CD14-positive monocyte (primary cell): ENCODE measurements around the gene A4GALT. TPM values are rescaled to one million over a fixed set of nuclear protein-coding genes. Genes with fewer than 3 reads are reported as not detected.
A peak's percentile ranks its signal among the peaks of the same experiment; 100 is the strongest.

Source experiments
- DNase-seq, 3 donors: peaks; one replicate each; pipeline ENCODE4 v3.0.0-alpha.2; 2011 to 2022
- H2AFZ ChIP-seq: 2 replicates; pipeline ENCODE4 v1.6.0; 2012; ENCODE audit warnings: mild to moderate bottlenecking, low read depth, low read length, inconsistent platforms; ENCODE audit not compliant: insufficient read depth, poor library complexity, severe bottlenecking
- H3K27ac ChIP-seq, 2 donors: 1 replicate in 1 of 2; 2 replicates in 1 of 2; pipeline ENCODE4 v1.5.1; 2012 to 2013; ENCODE audit warnings: low read length in 2 of 2, control low read depth in 1 of 2, inconsistent platforms in 1 of 2, low read depth in 1 of 2, mild to moderate bottlenecking in 1 of 2
- H3K27me3 ChIP-seq, 2 donors: one replicate each; pipeline versions ENCODE4 v1.6.0 to v1.6.1; 2011 to 2013; ENCODE audit warnings: low read length in 2 of 2; ENCODE audit not compliant: control insufficient read depth in 2 of 2, insufficient read depth in 2 of 2
- H3K36me3 ChIP-seq, 2 donors: replicated peaks in 1 of 2; 1 replicate in 1 of 2; 2 replicates in 1 of 2; pipeline versions ENCODE4 v1.5.1 to v1.6.1; 2012 to 2013; ENCODE audit warnings: low read length in 2 of 2, control low read depth in 1 of 2, inconsistent platforms in 1 of 2, mild to moderate bottlenecking in 1 of 2; ENCODE audit not compliant: insufficient read depth in 2 of 2, control insufficient read depth in 1 of 2
- H3K4me1 ChIP-seq, 2 donors: 1 replicate in 1 of 2; 2 replicates in 1 of 2; pipeline versions ENCODE4 v1.5.1 to v1.6.1; 2012 to 2013; ENCODE audit warnings: low read length in 2 of 2, control low read depth in 1 of 2, inconsistent platforms in 1 of 2, mild to moderate bottlenecking in 1 of 2, moderate library complexity in 1 of 2; ENCODE audit not compliant: insufficient read depth in 2 of 2, control insufficient read depth in 1 of 2
- H3K4me2 ChIP-seq: replicated peaks from 2 replicates; pipeline ENCODE3; 2012; ENCODE audit warnings: low read length, moderate library complexity, mild to moderate bottlenecking; ENCODE audit not compliant: poor library complexity, severe bottlenecking; ENCODE audit errors: extremely low read depth
- H3K4me3 ChIP-seq, 3 experiments: fragments of 200-600 bp in 1 of 3; sonication (generic) in 1 of 3; replicated peaks in 1 of 3; 1 replicate in 2 of 3; 2 replicates in 1 of 3; pipeline ENCODE4 v1.5.1; 2011 to 2013; ENCODE audit warnings: low read length in 3 of 3, mild to moderate bottlenecking in 3 of 3, control low read depth in 2 of 3, low read depth in 2 of 3, inconsistent platforms in 1 of 3, moderate library complexity in 1 of 3
- H3K79me2 ChIP-seq: 2 replicates; pipeline ENCODE4 v1.6.0; 2012; ENCODE audit warnings: mild to moderate bottlenecking, control low read depth, inconsistent platforms, low read length, moderate library complexity; ENCODE audit not compliant: insufficient read depth
- H3K9ac ChIP-seq: 2 replicates; pipeline ENCODE4 v1.6.0; 2017; ENCODE audit warnings: low read length, mild to moderate bottlenecking; ENCODE audit not compliant: insufficient read depth, poor library complexity, severe bottlenecking
- H3K9me3 ChIP-seq, 2 donors: replicated peaks in 1 of 2; 1 replicate in 1 of 2; 2 replicates in 1 of 2; pipeline versions ENCODE4 v1.5.1 to v1.6.1; 2012 to 2013; ENCODE audit warnings: low read length in 2 of 2, control low read depth in 1 of 2; ENCODE audit not compliant: control insufficient read depth in 1 of 2, insufficient read depth in 1 of 2
- H4K20me1 ChIP-seq: 2 replicates; pipeline ENCODE4 v1.6.0; 2012; ENCODE audit warnings: mild to moderate bottlenecking, low read length, control low read depth, moderate library complexity; ENCODE audit not compliant: insufficient read depth
- H3K27ac Mint-ChIP-seq, 7 donors: one replicate each; pipeline ENCODE4 v1.8.0; 2020; ENCODE audit warnings: mild to moderate bottlenecking in 7 of 7, mixed read lengths in 7 of 7, moderate library complexity in 6 of 7, inconsistent platforms in 2 of 7
- H3K27me3 Mint-ChIP-seq, 3 donors: one replicate each; pipeline ENCODE4 v1.8.0; 2021 to 2022; ENCODE audit warnings: low read depth in 3 of 3, mild to moderate bottlenecking in 3 of 3, mixed read lengths in 3 of 3, moderate library complexity in 3 of 3, inconsistent platforms in 1 of 3
- H3K36me3 Mint-ChIP-seq, 2 donors: one replicate each; pipeline ENCODE4 v1.8.0; 2020; ENCODE audit warnings: mixed read lengths in 2 of 2, inconsistent platforms in 1 of 2, mild to moderate bottlenecking in 1 of 2
- H3K4me1 Mint-ChIP-seq: one replicate; pipeline ENCODE4 v1.8.0; 2020; ENCODE audit warnings: mild to moderate bottlenecking, mixed read lengths
- H3K4me3 Mint-ChIP-seq, 2 donors: one replicate each; pipeline ENCODE4 v1.8.0; 2020; ENCODE audit warnings: mild to moderate bottlenecking in 2 of 2, mixed read lengths in 2 of 2, moderate library complexity in 1 of 2
- H3K9me3 Mint-ChIP-seq, 7 donors: one replicate each; pipeline ENCODE4 v1.8.0; 2020 to 2022; ENCODE audit warnings: mixed read lengths in 7 of 7, mild to moderate bottlenecking in 6 of 7, moderate library complexity in 6 of 7, inconsistent platforms in 2 of 7
- WGBS: methylation state at CpG from one replicate; pipeline ENCODE4 v1.1.5; 2013; ENCODE audit warnings: missing lambda C conversion rate; ENCODE audit not compliant: insufficient coverage; 5-methylcytosine and 5-hydroxymethylcytosine counted together
- intact Hi-C, 2 donors: fragments of 100-400 bp; cut with micrococcal nuclease; formaldehyde crosslinking; loops; one replicate each; pipeline versions ENCODE4 v1.15.0 to v1.15.1; 2023
- polyA plus RNA-seq, 3 donors: library from polyadenylated mRNA; depleted of rRNA in 1 of 3; unstranded in 2 of 3; stranded (reverse) in 1 of 3; fragments of 300-500 nt in 2 of 3; fragments of >200 nt in 1 of 3; fragmentation: Illumina TruSeq in 2 of 3; gene quantifications; 1 replicate in 2 of 3; 2 replicates in 1 of 3; pipeline ENCODE4 v1.2.3, GENCODE V29; 2012 to 2021
- TF ChIP-seq, protein P1 (sequence below): fragments of 200-600 bp; IDR thresholded peaks from one replicate; pipeline ENCODE4 v1.8.0; 2022; ENCODE audit warnings: antibody characterized with exemption, mild to moderate bottlenecking

Gene A4GALT
- polyA plus RNA-seq, 3 donors: not detected

DNA sequence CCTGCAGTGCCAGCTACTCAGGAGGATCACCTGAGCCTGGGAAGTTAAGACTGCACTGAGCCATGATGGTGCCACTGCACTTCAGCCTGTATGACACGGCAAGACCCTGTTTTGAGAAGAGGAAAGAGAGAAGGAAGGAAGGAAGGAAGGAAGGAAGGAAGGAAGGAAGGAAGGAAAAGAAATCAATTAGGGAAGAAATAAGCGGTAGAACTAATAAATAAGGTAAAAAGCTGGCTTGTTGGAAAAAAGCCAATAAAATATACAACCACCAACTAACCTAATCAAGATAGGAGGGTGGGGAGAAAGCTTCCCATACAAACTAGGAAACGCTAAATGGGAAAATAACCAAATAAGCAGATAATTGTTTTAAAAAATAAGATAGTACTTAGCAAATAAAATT lies 12.3 kb downstream of the A4GALT start:
- H3K9ac ChIP-seq: no peak overlapping the region
- no peaks in the 10 kb centered on the region for H3K4me1 ChIP-seq
- Mint-ChIP-seq H3K4me1 (no peaks in the 10 kb centered on the region), H3K27ac (peak overlapping the region in 1 of 7 donors; percentile 78), H3K27me3 (peaks cover 3 to 9% (median 5%) of the 10 kb centered on the region in 3 donors), H3K36me3 (no peaks in the 10 kb centered on the region), H3K9me3 (peaks cover 0 to 23% (median 20%) of the 10 kb centered on the region in 7 donors), H3K4me3 (no peak overlapping the region)
- H3K79me2 ChIP-seq: no peaks in the 10 kb centered on the region
- no peak overlapping the region for H3K4me3 ChIP-seq
- no peaks in the 10 kb centered on the region for H4K20me1 ChIP-seq
- peaks cover 0 to 4% of the 10 kb centered on the region in 2 donors for H3K27me3 ChIP-seq
- intact Hi-C loops: no loop called here
- H3K9me3 ChIP-seq: peaks cover 9 to 12% of the 10 kb centered on the region in 2 donors
- no peak overlapping the region for H3K4me2 ChIP-seq
- no peak for DNase-seq
- H3K36me3 ChIP-seq: no peaks in the 10 kb centered on the region
- 67% methylated on average over 1 of the region's 3 CpGs for WGBS
- no peak overlapping the region for H3K27ac ChIP-seq
- TF ChIP-seq, protein P1, sequence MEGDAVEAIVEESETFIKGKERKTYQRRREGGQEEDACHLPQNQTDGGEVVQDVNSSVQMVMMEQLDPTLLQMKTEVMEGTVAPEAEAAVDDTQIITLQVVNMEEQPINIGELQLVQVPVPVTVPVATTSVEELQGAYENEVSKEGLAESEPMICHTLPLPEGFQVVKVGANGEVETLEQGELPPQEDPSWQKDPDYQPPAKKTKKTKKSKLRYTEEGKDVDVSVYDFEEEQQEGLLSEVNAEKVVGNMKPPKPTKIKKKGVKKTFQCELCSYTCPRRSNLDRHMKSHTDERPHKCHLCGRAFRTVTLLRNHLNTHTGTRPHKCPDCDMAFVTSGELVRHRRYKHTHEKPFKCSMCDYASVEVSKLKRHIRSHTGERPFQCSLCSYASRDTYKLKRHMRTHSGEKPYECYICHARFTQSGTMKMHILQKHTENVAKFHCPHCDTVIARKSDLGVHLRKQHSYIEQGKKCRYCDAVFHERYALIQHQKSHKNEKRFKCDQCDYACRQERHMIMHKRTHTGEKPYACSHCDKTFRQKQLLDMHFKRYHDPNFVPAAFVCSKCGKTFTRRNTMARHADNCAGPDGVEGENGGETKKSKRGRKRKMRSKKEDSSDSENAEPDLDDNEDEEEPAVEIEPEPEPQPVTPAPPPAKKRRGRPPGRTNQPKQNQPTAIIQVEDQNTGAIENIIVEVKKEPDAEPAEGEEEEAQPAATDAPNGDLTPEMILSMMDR: no peak
- H2AFZ ChIP-seq: no peak overlapping the region

DNA sequence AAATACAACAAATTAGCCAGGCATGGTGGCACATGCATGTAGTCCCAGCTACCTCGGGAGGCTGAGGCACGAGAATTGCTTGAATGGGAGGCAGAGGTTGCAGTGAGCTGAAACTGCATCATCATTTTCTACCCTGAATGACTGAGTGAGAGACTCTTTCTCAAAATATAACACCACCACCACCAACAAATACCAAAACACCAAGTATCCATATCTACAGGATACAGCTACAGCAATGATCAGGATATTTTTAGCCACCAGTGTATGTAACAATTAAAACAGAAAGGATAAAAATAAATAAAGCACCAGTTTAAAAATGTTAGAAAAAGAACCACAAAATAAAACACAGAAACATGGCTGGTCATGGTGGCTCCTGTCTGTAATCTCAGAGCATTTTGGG lies 13.2 kb downstream of the A4GALT start:
- Mint-ChIP-seq H3K36me3 (no peaks in the 10 kb centered on the region), H3K9me3 (peaks cover 0 to 23% (median 20%) of the 10 kb centered on the region in 7 donors), H3K4me3 (no peak overlapping the region), H3K27me3 (peaks cover 0 to 3% (median 3%) of the 10 kb centered on the region in 3 donors), H3K4me1 (no peaks in the 10 kb centered on the region), H3K27ac (no peak overlapping the region)
- TF ChIP-seq, protein P1: no peak
- H3K27ac ChIP-seq: no peak overlapping the region
- H3K79me2 ChIP-seq: no peaks in the 10 kb centered on the region
- H3K4me1 ChIP-seq: no peaks in the 10 kb centered on the region
- DNase-seq: no peak
- H3K9me3 ChIP-seq: peaks cover 9 to 12% of the 10 kb centered on the region in 2 donors
- no peaks in the 10 kb centered on the region for H3K36me3 ChIP-seq
- no peak overlapping the region for H3K9ac ChIP-seq
- H2AFZ ChIP-seq: no peak overlapping the region
- intact Hi-C loops: no loop called here
- H4K20me1 ChIP-seq: no peaks in the 10 kb centered on the region
- H3K4me2 ChIP-seq: no peak overlapping the region
- H3K4me3 ChIP-seq: no peak overlapping the region
- 90% methylated on average over 2 of the region's 2 CpGs for WGBS
- H3K27me3 ChIP-seq: peaks cover 0 to 4% of the 10 kb centered on the region in 2 donors
